SK-N-SH (cell line): ENCODE data around the gene LENG1. TPM values are rescaled to one million over a fixed set of nuclear protein-coding genes. Genes with fewer than 3 reads are reported as not detected.
"Not testable (repeated sequence)": the region's sequence is repeated elsewhere in the genome, so short reads cannot be mapped to it uniquely, and the experiment has no call there.

Source experiments
- CTCF ChIA-PET: fragments of 300-600, 350-600 bp; formaldehyde crosslinking; extraction: SDS; loops from one replicate; lab custom pipeline; 2021; lab: Yijun Ruan, JAX
- POLR2A ChIA-PET: fragments of 350-600 bp; sonication (Branson Sonifier 250); formaldehyde crosslinking; extraction: SDS; loops from one replicate; lab custom pipeline; 2020; ENCODE audit warnings: antibody characterized with exemption, inconsistent platforms; lab: Yijun Ruan, JAX
- DNase-seq: peaks from one replicate; pipeline ENCODE4 v3.0.0; 2012
- H2AFZ ChIP-seq: fragments of 200-600 bp; sonication (generic); 2 replicates; pipeline ENCODE4 v1.8.1; 2016; ENCODE audit warnings: antibody characterized with exemption, mild to moderate bottlenecking, low read depth
- H3F3A ChIP-seq: fragments of 200-600 bp; sonication (generic); replicated peaks from 2 replicates; pipeline ENCODE3; 2016; ENCODE audit warnings: antibody characterized with exemption, mild to moderate bottlenecking; ENCODE audit not compliant: insufficient read depth
- H3K27ac ChIP-seq, 2 experiments: fragments of 200-500 bp in 1 of 2; fragments of 200-600 bp in 1 of 2; sonication (Bioruptor generic) in 1 of 2; sonication (generic), shearing (Covaris generic) in 1 of 2; 2 replicates each; pipeline versions ENCODE4 v1.5.1 to v1.6.1; 2014 to 2016; ENCODE audit warnings: low read depth in 2 of 2, inconsistent platforms in 1 of 2, low read length in 1 of 2, mild to moderate bottlenecking in 1 of 2, mixed read lengths in 1 of 2
- H3K27me3 ChIP-seq: fragments of 200-600 bp; sonication (generic), shearing (Covaris generic); 2 replicates; pipeline ENCODE4 v1.6.1; 2016; ENCODE audit warnings: mixed run types; ENCODE audit not compliant: insufficient read depth
- H3K36me3 ChIP-seq, 2 experiments: fragments of 200-500 bp in 1 of 2; fragments of 200-600 bp in 1 of 2; sonication (Bioruptor generic) in 1 of 2; sonication (generic) in 1 of 2; replicated peaks in 1 of 2; 2 replicates each; pipeline versions ENCODE3 to v1.5.1; 2014 to 2016; ENCODE audit warnings: low read length in 1 of 2, mild to moderate bottlenecking in 1 of 2; ENCODE audit not compliant: insufficient read depth in 2 of 2, control insufficient read depth in 1 of 2
- H3K4me1 ChIP-seq, 2 experiments: fragments of 200-500 bp in 1 of 2; fragments of 200-600 bp in 1 of 2; sonication (Bioruptor generic) in 1 of 2; sonication (generic), shearing (Covaris generic) in 1 of 2; 2 replicates each; pipeline versions ENCODE4 v1.5.1 to v1.6.1; 2014 to 2016; ENCODE audit warnings: low read depth in 1 of 2, low read length in 1 of 2, mixed run types in 1 of 2; ENCODE audit not compliant: insufficient read depth in 2 of 2, control insufficient read depth in 1 of 2
- H3K4me2 ChIP-seq: fragments of 200-600 bp; sonication (generic), shearing (Covaris generic); 2 replicates; pipeline ENCODE4 v1.6.1; 2017; ENCODE audit warnings: mixed run types
- H3K4me3 ChIP-seq, 2 experiments: fragments of 200-500 bp in 1 of 2; fragments of 200-600 bp in 1 of 2; sonication (Bioruptor generic) in 1 of 2; sonication (generic), shearing (Covaris generic) in 1 of 2; 2 replicates each; pipeline versions ENCODE4 v1.5.1 to v1.8.1; 2014 to 2016; ENCODE audit warnings: low read depth in 2 of 2, inconsistent platforms in 1 of 2, low read length in 1 of 2, mild to moderate bottlenecking in 1 of 2, mixed read lengths in 1 of 2, moderate library complexity in 1 of 2
- H3K79me2 ChIP-seq: fragments of 200-600 bp; sonication (generic); 2 replicates; pipeline ENCODE4 v1.8.1; 2017; ENCODE audit warnings: mild to moderate bottlenecking; ENCODE audit not compliant: insufficient read depth
- H3K9ac ChIP-seq: fragments of 200-600 bp; sonication (generic); 2 replicates; pipeline ENCODE4 v1.6.1; 2017; ENCODE audit warnings: mixed run types
- H3K9me2 ChIP-seq: fragments of 200-600 bp; sonication (generic); 2 replicates; pipeline ENCODE4 v1.6.1; 2017; ENCODE audit warnings: mixed run types
- H3K9me3 ChIP-seq: fragments of 200-600 bp; sonication (generic); 2 replicates; pipeline ENCODE4 v1.6.1; 2017; ENCODE audit warnings: mixed run types, mild to moderate bottlenecking, moderate library complexity
- H4K20me1 ChIP-seq: fragments of 200-600 bp; sonication (generic); 2 replicates; pipeline ENCODE4 v1.6.1; 2017; ENCODE audit warnings: mild to moderate bottlenecking, mixed run types; ENCODE audit not compliant: insufficient read depth
- CHD2 ChIP-seq: fragments of 150-350 bp; IDR thresholded peaks from 2 replicates; pipeline ENCODE4 v1.6.1; 2018; ENCODE audit warnings: low read length; ENCODE audit not compliant: partially characterized antibody
- EZH2phosphoT487 ChIP-seq: fragments of 200-600 bp; sonication (generic); IDR thresholded peaks from 2 replicates; pipeline ENCODE4 v1.6.1; 2017; ENCODE audit warnings: low read depth, mixed run types, mild to moderate bottlenecking, antibody characterized with exemption, moderate library complexity, borderline replicate concordance
- FOXJ3 ChIP-seq: sonication (generic); formaldehyde crosslinking; IDR thresholded peaks from 2 replicates; pipeline ENCODE4 v1.5.1; 2020; ENCODE audit warnings: mild to moderate bottlenecking, missing genetic modification reagents
- JUND ChIP-seq: IDR thresholded peaks from 2 replicates; pipeline ENCODE4 v1.4.0; 2012
- NFIC ChIP-seq: IDR thresholded peaks from 2 replicates; pipeline ENCODE4 v1.4.0; 2012; ENCODE audit warnings: borderline replicate concordance
- NRF1 ChIP-seq: IDR thresholded peaks from 2 replicates; pipeline ENCODE4 v1.6.1; 2012; ENCODE audit warnings: low read depth, mild to moderate bottlenecking, low read length
- POLR2AphosphoS5 ChIP-seq: IDR thresholded peaks from 2 replicates; pipeline ENCODE4 v1.6.1; 2012; ENCODE audit warnings: low read depth, low read length
- TEAD4 ChIP-seq: IDR thresholded peaks from 2 replicates; pipeline ENCODE4 v1.4.0; 2012; ENCODE audit warnings: mild to moderate bottlenecking, borderline replicate concordance; ENCODE audit not compliant: insufficient read depth
- USF2 ChIP-seq: fragments of 150-350 bp; IDR thresholded peaks from 2 replicates; pipeline ENCODE4 v1.6.1; 2017; ENCODE audit warnings: antibody characterized with exemption, low read length, low read depth, borderline replicate concordance
- WGBS: methylation state at CpG from one replicate; pipeline ENCODE4 v1.1.6; 2017; ENCODE audit warnings: low lambda C conversion rate; 5-methylcytosine and 5-hydroxymethylcytosine counted together
- polyA plus RNA-seq, 3 experiments: library from polyadenylated mRNA; depleted of rRNA; stranded (reverse); fragments of >200 nt; gene quantifications; 2 replicates each; pipeline ENCODE4 v1.2.3, GENCODE V29; 2012

The LENG1 gene
- polyA plus RNA-seq, 1 of the 3 experiments (the other 2 are of a cell fraction), result 11.4 TPM

GRCh38 chr19:54186351-54186750 is 26.8 kb upstream of the LENG1 start (continued):
- no peak for TF ChIP-seq NFIC
- TF ChIP-seq EZH2phosphoT487, result no peak
- TF ChIP-seq NRF1, result no peak
- TF ChIP-seq JUND, result no peak

GRCh38 chr19:54183431-54183830 is 23.9 kb upstream of the LENG1 start:
- H3K27ac ChIP-seq, result no peak overlapping the region
- TF ChIP-seq POLR2AphosphoS5, result no peak
- TF ChIP-seq NFIC, result no peak
- TF ChIP-seq FOXJ3 (CRISPR knock-in tag), result no peak
- TF ChIP-seq USF2, result no peak
- TF ChIP-seq CHD2, result no peak
- TF ChIP-seq TEAD4, result no peak
- H3K9ac ChIP-seq, result no peak overlapping the region
- H3K27me3 ChIP-seq, result no peaks in the 10 kb centered on the region
- peaks cover 33 to 37% of the 10 kb centered on the region in 2 experiments for H3K36me3 ChIP-seq
- CTCF ChIA-PET, result interaction anchor here (1.2 to 1.7 kb wide), 2 partner anchors 10 to 15 kb away, joined by 5 to 7 read pairs; partner anchors contain the start of gene TMC4
- H3K79me2 ChIP-seq, result peaks cover 43% of the 10 kb centered on the region
- WGBS, result 94% methylated on average over 9 of the region's 11 CpGs
- H3K4me3 ChIP-seq, result no peak overlapping the region
- no peak overlapping the region for H2AFZ ChIP-seq
- no peaks in the 10 kb centered on the region for H3K9me3 ChIP-seq
- no peaks in the 10 kb centered on the region for H3K9me2 ChIP-seq
- no peak overlapping the region for H3K4me2 ChIP-seq
- no peak for DNase-seq
- peaks cover 5% of the 10 kb centered on the region; the same call in 1 of the 2 replicates for H4K20me1 ChIP-seq
- H3F3A ChIP-seq, result peaks cover 3% of the 10 kb centered on the region
- peaks cover 0 to 14% of the 10 kb centered on the region in 2 experiments; a peak in 1 of 4 replicates for H3K4me1 ChIP-seq
- POLR2A ChIA-PET, result interaction anchor here (1.0 kb wide), 1 partner anchor 18 kb away, joined by 4 read pairs; no protein-coding TSS in a partner anchor

DNA sequence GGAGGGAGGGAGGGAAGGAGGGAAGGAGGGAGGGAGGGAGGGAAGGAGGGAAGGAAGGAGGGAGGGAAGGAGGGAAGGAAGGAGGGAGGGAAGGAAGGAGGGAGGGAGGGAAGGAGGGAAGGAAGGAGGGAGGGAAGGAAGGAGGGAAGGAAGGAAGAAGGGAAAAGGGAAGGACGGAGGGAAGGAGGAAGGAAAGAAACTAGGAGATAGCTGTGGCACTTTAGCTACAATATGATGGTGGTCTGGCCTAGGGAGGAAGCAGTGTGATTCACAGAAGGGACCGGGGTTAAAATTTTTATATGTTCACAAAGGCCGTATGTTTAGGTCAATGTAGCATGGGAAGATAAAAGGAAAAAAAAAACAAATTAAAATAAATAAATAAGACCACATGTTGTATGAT is 22.4 kb upstream of the LENG1 start:
- Histone ChIP-seq H3K79me2 (peaks cover 27% of the 10 kb centered on the region), H3K36me3 (peaks cover 33 to 34% of the 10 kb centered on the region in 2 experiments)
- H3K4me3 ChIP-seq, H3K27me3 ChIP-seq, DNase-seq, H3K9me2 ChIP-seq, H3K9ac ChIP-seq, H3F3A ChIP-seq, H3K4me2 ChIP-seq, H3K27ac ChIP-seq, H2AFZ ChIP-seq, H3K4me1 ChIP-seq, H3K9me3 ChIP-seq, H4K20me1 ChIP-seq: not testable (repeated sequence)
- 89% methylated on average over 3 of the region's 3 CpGs for WGBS
- ChIA-PET POLR2A (interaction anchor here (0.5 kb wide), 1 partner anchor 19 kb away, joined by 4 read pairs; the partner anchor contains the start of gene RPS9), CTCF (interaction anchor here (3.5 kb wide), 1 partner anchor 14 kb away, joined by 12 read pairs; no protein-coding TSS in a partner anchor)
